Body of pancreas (tissue), 4 donors: ENCODE results near the gene SLC1A4. TPM values are rescaled to one million over a fixed set of nuclear protein-coding genes. Genes with fewer than 3 reads are reported as not detected.

ENCODE experiments used
- ATAC-seq: fragments of 150-250 bp; one replicate; pipeline ENCODE4 v1.9.1; 2016
- DNase-seq, 4 donors: peaks; one replicate each; pipeline ENCODE4 v3.0.0-alpha.2; 2019
- H3K27ac ChIP-seq, 4 donors: fragments of 200-600 bp; sonication (generic); 1 replicate in 3 of 4; 2 replicates in 1 of 4; pipeline versions ENCODE4 v1.5.1 to v1.6.1; 2016 to 2019; ENCODE audit warnings: mild to moderate bottlenecking in 1 of 4, mixed read lengths in 1 of 4, moderate library complexity in 1 of 4
- H3K27me3 ChIP-seq, 2 donors: fragments of 200-600 bp; sonication (generic); one replicate each; pipeline ENCODE4 v1.6.0; 2016; ENCODE audit warnings: mild to moderate bottlenecking in 1 of 2
- H3K36me3 ChIP-seq, 2 donors: fragments of 200-600 bp; sonication (generic); replicated peaks in 1 of 2; 2 replicates each; pipeline ENCODE4 v1.5.1; 2016; ENCODE audit warnings: low read depth in 2 of 2; ENCODE audit not compliant: insufficient read depth in 1 of 2
- H3K4me1 ChIP-seq: fragments of 200-600 bp; sonication (generic); one replicate; pipeline ENCODE4 v1.6.0; 2016
- H3K4me3 ChIP-seq, 2 donors: fragments of 200-600 bp; sonication (generic); 1 replicate in 1 of 2; 2 replicates in 1 of 2; pipeline ENCODE4 v1.5.1; 2016 to 2019
- H3K9me3 ChIP-seq, 3 donors: fragments of 200-600 bp; sonication (generic); 1 replicate in 2 of 3; 2 replicates in 1 of 3; pipeline ENCODE4 v1.5.1; 2016
- CTCF ChIP-seq, 7 experiments: fragments of 450-650 bp in 4 of 7; fragments of 200-600 bp in 3 of 7; sonication (generic) in 3 of 7; IDR thresholded peaks; one replicate each; pipeline ENCODE4 v1.5.1; 2016 to 2019; ENCODE audit warnings: antibody characterized with exemption in 7 of 7
- POLR2A ChIP-seq, 3 donors: fragments of 450-650 bp; IDR thresholded peaks; one replicate each; pipeline ENCODE4 v1.6.1; 2016; ENCODE audit warnings: antibody characterized with exemption in 3 of 3, mild to moderate bottlenecking in 2 of 3
- whole genome bisulfite sequencing, 2 donors: methylation state at CpG; one replicate each; pipeline ENCODE4 v1.1.5; 2017; 5-methylcytosine and 5-hydroxymethylcytosine counted together
- intact Hi-C: fragments of 100-400 bp; cut with DNase I; formaldehyde crosslinking; loops from one replicate; pipeline ENCODE4 v1.15.1; 2023
- total RNA-seq, 2 donors: library from RNA; depleted of rRNA; stranded (reverse); fragments of >200 nt; gene quantifications; one replicate each; pipeline ENCODE4 v1.1.0, GENCODE V29; 2016

SLC1A4 gene
- 10 to 100 TPM; 14.5 to 25.4 TPM for total RNA-seq

- ATAC-seq (peak; percentile 92), DNase-seq (peak; percentile 92 to 96 (median 92))
- Histone ChIP-seq H3K36me3 (no peaks in the 10 kb centered on the region), H3K9me3 (no peaks in the 10 kb centered on the region), H3K27ac (peak within 1 kb of the TSS; percentile 88 to 95 (median 90)), H3K4me3 (peak within 1 kb of the TSS; percentile 62 to 82), H3K27me3 (no peaks in the 10 kb centered on the region), H3K4me1 (peaks cover 36% of the 10 kb centered on the region)
- intact Hi-C loops, result no loop called here
- WGBS, 2 donors, result 1% methylated on average over 84 of the region's 109 CpGs; no CpG with 5 or more reads in 1 of the 2 donors
- TF ChIP-seq CTCF (IDR thresholded peaks at IDR 0.05) (no peak), POLR2A (IDR thresholded peaks at IDR 0.05) (peak; percentile 81 to 94 (median 91))
Measured at GRCh38 chr2:64989126-64989981, at the start of gene SLC1A4. Gene SLC1A4, plus strand, starts transcription at chr2:64989399. Its CDS starts 245 bp downstream, at chr2:64989644.

- no peak overlapping the region for H3K27ac ChIP-seq
- H3K9me3 ChIP-seq, result no peaks in the 10 kb centered on the region
- H3K4me3 ChIP-seq, result no peak overlapping the region
- 89 to 95% methylated on average over 3 of the region's 3 CpGs for WGBS, 2 donors
- ATAC-seq (no peak), DNase-seq (no peak)
- H3K4me1 ChIP-seq, result peaks cover 9% of the 10 kb centered on the region
- H3K27me3 ChIP-seq, result no peaks in the 10 kb centered on the region
- no peaks in the 10 kb centered on the region for H3K36me3 ChIP-seq
- intact Hi-C loops, result no loop called here
- TF ChIP-seq POLR2A (IDR thresholded peaks at IDR 0.05), result no peak
- no peak for TF ChIP-seq CTCF (IDR thresholded peaks at IDR 0.05)
Measured at GRCh38 chr2:64941143-64941542, 48.1 kb upstream of the SLC1A4 start.

- Histone ChIP-seq H3K27ac (no peak overlapping the region), H3K4me3 (no peak overlapping the region), H3K27me3 (no peaks in the 10 kb centered on the region), H3K4me1 (peaks cover 9% of the 10 kb centered on the region), H3K9me3 (no peaks in the 10 kb centered on the region), H3K36me3 (no peaks in the 10 kb centered on the region)
- no peak for ATAC-seq
- no peak for DNase-seq
- intact Hi-C loops, result no loop called here
- TF ChIP-seq POLR2A (IDR thresholded peaks at IDR 0.05) (no peak), CTCF (IDR thresholded peaks at IDR 0.05) (no peak)
- 64 to 80% methylated on average over 5 of the region's 5 CpGs for WGBS, 2 donors
Measured at GRCh38 chr2:64941801-64942200, 47.4 kb upstream of the SLC1A4 start.

- H3K27ac ChIP-seq, result no peak overlapping the region
- TF ChIP-seq CTCF (IDR thresholded peaks at IDR 0.05), result no peak
- TF ChIP-seq POLR2A (IDR thresholded peaks at IDR 0.05), result no peak
- no peak for ATAC-seq
- intact Hi-C loops, result no loop called here
- no peaks in the 10 kb centered on the region for H3K36me3 ChIP-seq
- no peaks in the 10 kb centered on the region for H3K27me3 ChIP-seq
- no peak overlapping the region for H3K4me3 ChIP-seq
- DNase-seq, result no peak
- WGBS, 2 donors, result 88 to 90% methylated on average over 4 to 5 of the region's 5 CpGs
- peaks cover 5% of the 10 kb centered on the region for H3K4me1 ChIP-seq
- H3K9me3 ChIP-seq, result no peaks in the 10 kb centered on the region
Measured at GRCh38 chr2:64942693-64943092, 46.5 kb upstream of the SLC1A4 start.
